Stimulated activated CD4-positive, alpha-beta T cell treated with anti-CD3 and anti-CD28 coated beads, Interleukin-1b, Interleukin-23, amount 100 ng/mL, for 24 hours (primary cell): ENCODE data around the gene OCLN.
"Not testable (repeated sequence)": the region's sequence is repeated elsewhere in the genome, so short reads cannot be mapped to it uniquely, and the experiment has no call there.

Source experiments
- DNase-seq, 4 experiments: peaks; one replicate each; pipeline ENCODE4 v3.0.0-alpha.2; 2020; ENCODE audit warnings: low read depth in 4 of 4, low spot score in 1 of 4

The OCLN gene

DNA sequence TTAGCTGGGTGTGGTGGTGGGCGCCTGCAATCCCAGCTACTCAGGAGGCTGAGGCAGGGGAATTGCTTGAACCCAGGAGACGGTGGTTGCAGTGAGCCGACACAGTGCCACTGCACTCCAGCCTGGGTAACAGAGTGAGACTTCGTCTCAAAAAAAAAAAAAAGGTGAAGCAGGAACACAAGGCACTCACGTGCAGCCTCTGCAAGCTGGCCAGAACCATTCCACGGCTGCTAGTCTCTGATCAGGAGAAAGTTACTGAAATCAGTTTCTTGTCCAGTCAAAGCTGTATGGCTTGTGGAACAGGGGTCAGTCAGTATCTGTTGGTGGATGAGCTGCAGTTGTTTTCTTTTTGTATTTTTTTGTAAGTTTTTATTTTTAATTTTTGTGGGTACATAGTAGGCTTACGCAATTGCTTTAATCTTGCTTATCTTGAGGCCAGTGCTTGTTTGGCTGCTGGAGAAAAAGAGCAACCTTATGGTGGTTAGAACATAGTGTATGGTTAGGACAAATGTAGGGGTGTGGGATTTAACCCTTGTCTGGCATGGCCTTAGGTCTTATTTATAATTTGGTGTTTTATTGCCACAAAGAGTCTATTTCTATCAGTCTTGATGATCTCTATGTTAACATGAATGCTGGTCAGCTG is 34.7 kb downstream of the OCLN start:
- no peak for DNase-seq

DNA sequence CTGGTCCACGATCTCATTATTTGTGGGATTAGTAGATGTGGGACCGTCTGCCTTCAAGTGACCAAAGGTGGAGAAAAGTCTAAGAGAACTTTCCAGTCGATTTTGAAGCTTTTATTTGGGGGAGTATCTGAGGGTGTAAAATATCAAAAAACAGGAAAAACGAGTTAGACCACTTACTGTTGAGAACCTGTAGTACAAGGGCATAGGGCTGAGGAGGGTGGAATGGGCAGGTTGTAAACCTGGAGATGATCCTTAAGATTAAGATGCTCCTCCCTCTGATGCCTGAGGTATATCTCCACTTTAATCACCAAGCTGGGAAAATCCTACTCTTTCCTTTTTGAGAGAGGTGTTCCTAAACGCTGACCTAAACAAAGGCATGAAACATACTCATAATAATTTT is 35.4 kb downstream of the OCLN start:
- no peak for DNase-seq

DNA sequence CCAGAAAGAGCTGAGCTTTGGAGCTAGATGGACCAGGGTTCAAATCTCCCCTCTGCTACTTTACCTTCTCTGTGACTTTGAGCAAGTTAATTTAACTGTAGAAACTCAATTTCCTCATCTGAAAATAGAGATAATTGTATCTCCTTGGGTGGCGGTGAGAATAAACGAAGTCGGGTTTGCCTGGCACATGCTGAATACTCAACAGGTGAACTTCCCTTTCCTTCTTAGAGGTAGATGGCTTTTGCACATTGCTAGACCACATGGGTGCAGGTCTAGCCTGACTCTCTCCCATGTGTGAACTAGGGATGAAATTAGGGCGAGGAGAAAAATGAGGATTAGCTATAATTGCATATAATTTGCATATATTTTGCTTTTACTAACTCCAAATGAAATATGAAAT is 36.0 kb downstream of the OCLN start:
- DNase-seq = no peak

DNA sequence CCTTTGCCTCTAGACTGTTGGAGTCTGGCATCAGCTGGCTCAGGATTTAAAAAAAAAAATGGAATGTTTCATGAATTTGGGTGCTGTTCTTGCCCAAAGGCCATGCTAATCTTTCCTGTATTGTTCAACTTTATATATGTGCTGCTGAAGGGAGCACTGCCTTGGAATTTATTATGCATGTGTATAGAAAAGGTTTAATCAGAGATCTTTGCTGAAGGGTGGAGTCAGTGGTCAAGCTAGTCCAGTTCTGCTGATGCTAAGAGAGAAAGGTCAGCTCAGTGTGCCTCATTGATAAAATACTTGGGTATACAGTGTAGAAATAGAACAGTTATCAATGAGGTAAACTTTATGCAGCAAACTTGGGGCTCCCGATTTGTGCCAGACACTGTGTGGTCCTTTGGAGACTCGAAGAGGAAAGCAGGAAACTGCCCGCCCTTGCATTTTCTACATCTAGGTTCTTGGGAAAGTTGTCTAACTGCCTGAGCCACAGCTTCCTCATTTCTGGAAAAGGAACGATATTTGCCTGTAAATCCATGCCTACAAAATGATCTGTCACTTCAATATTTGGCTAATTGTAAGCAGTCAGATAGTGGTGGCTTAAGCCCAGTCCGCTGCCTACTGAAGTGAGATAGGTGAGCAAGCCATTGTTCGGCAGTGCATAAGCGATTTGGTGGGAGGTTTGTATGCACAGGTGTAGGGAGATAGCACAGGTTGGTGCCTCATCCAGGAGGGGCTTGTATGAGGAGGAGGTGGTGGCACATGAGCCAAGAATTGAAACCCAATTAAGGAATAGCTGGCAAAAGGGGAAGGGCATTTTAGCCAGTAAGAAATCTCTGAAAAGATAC is 38.2 kb downstream of the OCLN start:
- DNase-seq = no peak

DNA sequence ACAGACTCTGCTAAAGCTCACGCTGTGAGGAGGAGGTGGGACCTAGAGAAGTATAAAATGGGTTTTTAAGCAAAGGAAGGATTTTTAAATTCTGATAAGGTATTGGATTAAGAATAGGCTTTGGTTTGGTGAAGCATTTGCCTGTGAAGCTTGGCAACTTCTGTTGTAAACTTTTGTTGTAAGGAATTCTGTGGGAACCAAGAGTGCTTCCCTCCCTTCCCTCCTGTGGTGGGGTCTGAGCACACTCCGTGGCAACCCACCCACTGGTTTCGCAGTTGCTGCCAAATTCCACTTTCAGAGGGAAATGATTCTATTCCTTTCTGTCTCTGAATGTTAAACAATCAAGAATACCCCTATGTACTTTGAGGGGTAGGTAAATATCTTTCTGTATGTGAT is 38.8 kb downstream of the OCLN start:
- no peak for DNase-seq

DNA sequence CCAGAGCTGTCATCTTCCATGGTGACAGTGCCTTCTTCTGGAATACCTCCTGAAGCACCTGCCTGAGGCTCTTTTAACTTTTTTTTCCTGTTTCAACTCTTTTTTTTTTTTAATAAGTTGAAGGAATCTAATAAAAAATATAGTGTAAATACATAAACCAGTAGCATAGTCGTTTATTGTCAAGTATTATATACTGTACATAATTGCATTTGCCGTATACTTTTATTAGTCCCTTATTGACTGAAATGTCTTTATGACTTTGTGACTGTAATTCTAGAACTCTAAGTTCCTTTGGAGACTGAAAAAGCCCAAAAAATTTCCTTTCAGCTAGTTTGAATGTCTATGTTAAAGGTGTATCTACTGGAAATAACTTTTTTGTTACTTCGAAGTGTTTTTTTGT is 45.3 kb downstream of the OCLN start:
- DNase-seq = not testable (repeated sequence)

DNA sequence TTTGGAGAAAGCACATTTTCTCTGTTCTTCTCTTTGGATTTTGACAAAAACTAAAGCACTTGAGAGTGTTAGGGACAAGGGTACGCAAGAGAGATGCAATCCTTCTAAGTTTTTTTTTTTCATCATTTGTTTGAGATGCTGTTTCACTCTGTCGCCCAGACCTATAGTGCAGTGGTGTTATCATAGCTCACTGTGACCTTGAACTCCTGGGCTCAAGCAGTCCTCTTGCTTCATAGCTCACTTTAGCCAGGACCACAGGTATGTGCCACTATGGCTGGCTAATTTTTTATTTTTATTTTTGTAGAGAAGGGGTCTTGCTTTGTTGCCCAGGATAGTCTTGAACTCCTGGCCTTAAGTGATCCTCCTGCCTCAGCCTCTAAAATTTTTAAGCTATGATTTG is 46.1 kb downstream of the OCLN start:
- DNase-seq = not testable (repeated sequence)

DNA sequence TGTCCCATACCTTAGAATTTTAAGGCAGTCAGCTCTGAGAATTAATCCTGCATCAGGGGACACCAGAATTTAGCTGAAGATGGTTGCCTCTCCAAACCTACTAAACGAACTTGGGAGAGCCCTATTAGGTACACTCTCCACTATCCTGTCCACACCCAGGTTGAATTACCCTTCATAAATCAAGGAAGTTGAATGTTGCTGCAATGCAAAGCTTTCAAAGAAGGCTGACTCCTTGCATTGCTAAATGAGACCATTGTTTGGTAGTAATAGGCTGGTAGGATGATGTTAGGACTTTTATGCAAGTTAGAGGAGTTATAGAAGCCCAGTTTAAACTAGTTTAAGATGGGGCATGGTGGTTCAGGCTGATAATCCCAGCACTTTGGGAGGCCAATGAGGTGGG is 48.8 kb downstream of the OCLN start:
- not testable (repeated sequence) for DNase-seq

DNA sequence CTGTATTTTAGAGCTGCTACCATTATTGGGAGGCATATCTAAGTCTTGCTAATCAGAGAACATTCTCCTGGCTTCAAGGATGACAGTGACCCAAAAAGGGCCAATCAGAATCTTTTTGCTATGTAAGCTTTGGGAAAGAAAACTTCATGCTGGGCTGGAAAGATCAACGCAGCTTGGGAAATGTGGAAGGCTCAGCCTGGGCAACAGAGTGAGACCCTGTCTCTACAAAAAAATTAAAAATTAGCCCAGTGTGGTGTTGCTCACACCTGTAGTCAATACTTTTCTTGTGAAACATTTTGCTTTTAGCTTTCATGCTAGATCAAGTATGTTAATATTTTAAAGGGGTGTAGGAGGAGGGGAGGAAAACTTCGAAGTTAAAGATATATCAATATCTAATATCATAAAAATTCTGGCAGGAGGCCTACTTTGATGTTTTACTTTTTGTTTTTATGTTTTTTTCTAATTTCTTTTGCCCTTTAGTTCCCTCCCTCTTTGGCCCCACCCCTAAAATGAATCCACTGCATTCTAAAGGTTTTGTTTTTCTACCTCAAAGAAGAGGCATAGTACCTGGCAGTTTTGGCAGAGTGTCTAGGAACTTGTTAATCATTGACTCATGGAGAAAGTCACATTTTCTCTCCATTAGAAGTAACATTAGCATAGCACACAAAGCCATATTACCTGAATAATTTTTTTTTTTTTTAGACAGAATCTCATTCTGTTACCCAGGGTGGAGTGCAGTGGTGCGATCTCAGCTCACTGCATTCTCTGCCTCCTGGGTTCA is 50.4 kb downstream of the OCLN start:
- DNase-seq = not testable (repeated sequence)

DNA sequence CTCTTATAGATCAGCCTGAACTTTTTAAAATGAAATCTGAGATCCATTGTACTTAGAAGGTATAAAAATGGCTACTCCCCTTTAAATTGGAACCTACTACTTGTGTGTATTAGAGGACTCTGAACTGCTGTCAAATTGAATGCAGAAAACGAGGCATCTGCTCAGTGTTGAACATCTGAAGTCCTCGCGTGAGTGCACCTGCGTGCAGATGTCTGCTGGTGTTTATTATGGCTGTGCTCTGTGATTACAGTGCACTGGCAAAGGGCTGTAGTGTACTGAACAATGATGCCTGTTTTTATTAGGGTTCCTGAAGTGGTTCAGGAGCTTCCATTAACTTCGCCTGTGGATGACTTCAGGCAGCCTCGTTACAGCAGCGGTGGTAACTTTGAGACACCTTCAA is 52.0 kb downstream of the OCLN start:
- not testable (repeated sequence) for DNase-seq

DNA sequence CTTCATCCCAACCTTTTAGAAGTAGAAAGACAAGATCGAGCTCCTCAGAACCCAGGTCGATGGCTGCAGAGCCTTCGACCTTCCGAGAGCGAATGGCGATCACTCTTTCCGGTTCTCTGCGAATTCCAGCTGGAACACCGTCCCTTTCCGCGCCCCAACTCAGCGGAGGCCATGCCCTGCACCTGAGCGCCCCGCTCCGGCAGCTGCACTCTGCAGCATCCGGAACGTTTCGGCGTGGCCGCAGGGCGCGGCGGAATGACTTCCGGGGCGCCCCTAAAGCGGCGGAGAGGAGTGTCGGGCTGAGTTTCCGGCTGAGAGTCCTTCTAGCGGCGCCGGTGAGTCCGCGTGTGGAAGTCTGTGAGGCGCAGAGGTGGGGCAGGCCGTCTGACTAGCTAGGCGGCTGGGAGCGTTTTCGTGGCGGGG is 67.3 kb downstream of the OCLN start, which contains the start of gene GTF2H2C:
Gene GTF2H2C (plus strand): TSS at position 284 of the 423 bp plus-strand sequence. CDS start 4,942 bp downstream, outside the sequence.
- DNase-seq = peak; percentile 24 to 56 (median 45)

DNA sequence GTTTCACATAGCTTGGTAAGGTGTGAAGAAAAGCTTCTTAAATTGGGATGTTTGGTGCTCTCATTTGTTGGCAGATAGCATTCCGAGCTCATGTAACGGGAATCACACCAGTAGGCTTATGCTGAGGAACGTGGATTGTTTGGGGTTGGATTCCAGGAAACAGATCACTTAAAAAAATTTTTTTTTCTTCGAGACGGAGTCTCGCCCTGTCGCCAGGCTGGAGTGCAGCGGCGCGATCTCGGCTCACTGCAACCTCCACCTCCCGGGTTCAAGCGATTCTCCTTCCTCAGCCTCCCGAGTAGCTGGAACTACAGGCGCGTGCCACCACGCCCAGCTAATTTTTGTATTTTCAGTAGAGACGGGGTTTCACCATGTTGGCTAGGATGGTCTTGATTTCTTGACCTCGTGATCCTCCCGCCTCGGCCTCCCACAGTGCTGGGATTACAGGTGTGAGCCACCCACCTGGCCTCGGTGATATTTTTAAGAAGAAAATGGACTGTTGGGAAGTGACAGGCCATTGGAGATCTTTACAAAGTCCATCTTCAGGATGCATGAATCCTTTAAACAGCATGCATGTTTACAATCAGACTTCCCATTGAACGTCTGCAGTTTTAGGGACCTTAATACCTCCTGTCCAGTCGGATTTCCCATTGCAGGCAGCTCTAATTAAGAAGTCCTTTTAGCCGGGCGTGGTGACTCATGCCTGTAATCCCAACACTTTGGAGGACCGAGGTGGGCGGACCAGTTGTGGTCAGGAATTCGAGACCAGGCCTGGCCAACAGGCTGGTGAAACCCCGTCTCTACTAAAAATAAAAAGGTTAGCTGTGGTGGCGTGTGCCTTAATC is 68.2 kb downstream of the OCLN start:
- not testable (repeated sequence) for DNase-seq

DNA sequence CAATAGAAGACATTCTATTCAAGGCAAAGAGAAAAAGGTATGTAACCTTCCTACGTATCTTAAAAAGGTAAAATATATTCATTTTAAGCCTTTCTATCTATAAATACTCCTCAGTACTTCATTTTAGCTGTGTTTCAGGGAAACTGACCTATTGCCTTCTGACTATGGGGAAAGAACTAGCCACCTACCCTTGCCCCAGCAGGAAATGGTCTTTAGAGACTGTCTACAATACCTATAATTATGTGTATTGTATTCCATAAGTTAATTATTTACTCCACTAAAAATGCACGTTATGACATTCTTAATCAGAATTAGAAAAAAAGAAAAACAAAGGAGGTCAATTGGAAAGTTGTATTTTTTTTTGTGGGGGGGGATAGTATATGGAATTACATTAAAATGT is 73.6 kb downstream of the OCLN start:
- DNase-seq = not testable (repeated sequence)

DNA sequence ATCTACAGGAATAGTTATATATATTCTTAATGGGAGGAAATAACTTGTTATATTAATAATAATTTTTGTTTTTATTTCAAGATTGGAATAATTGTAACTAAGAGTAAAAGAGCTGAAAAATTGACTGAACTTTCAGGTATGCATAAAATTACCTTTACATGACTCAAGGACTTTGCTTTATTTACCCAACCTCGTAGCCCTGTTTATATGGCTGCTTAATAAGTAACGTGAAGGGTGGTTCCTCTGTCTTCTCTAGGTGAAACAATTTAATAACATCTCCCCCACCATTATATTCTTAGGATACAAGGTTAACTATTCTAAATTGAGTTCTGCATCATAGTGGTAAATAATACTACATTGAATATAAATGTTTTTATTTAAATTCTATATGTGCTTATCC is 75.5 kb downstream of the OCLN start:
- DNase-seq = not testable (repeated sequence)

DNA sequence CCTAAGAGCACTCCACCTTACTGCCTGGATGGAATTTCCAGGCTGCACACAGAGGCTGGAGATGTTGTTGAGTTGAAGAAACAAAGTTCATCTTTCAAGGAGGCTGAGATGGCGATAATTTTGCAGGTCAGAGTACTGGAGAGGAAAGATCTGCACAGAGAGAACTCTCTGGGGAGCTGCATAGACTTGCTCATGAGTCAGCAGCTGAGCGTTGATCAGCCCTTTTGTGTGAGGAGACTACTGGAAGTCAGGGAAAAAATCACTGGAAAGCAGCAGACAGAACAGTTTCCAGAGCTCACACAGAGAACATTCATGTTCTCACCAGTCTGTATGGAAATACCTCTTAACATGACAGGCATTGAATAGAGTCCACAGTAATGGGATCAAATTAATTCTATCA is 90.8 kb downstream of the OCLN start:
- not testable (repeated sequence) for DNase-seq

DNA sequence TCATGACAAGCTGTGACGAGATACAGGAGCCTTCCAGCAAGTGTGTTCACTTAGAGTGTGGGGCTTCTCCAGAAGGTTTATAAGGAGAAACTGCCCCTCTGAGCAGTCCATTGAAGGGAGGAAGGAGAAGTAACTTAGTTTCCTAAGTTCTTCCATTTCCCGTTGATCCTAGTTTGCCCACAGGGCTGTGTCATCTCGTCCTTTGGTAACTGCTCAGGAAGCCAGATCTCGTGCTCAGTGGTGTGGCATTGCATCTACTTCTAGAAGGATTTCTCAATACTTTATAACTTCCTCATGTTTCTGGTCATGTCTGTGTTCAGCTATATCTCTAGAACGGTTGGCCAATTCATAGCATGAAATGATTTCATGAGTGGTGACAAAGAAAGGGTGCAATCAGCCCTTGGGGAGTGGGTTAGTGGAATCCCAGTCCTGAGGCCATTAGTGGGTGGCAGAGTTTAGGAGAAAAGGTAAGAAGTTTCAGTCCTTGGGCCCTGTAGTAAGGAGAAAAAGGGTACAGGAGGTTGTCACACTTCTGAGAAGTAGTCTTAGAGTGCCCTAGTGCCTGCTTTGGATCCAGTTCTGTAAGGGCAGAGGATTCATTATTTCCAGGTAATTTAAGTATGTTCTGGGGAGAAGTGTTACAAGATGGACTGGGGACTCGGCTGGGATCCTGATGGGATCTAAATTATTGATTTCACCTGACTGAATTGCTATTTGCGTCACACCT is 103.7 kb downstream of the OCLN start:
- not testable (repeated sequence) for DNase-seq

DNA sequence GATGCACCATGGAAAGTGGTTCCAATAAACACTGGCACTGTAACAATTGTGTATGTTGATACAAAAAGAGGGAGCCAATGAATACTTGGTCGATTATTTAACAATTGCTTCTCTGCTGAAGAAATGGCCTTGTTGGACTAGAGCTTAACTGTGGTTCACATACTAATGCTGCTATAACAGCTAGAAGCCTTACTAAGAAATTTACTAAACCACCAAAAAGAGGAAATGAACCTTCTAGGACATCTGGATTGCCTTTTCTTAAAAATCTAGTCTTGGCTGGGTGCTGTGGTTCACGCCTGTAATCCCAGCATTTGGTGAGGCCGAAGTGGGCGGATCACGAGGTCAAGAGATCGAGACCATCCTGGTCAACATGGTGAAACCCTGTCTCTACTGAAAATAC is 109.4 kb downstream of the OCLN start:
- not testable (repeated sequence) for DNase-seq

DNA sequence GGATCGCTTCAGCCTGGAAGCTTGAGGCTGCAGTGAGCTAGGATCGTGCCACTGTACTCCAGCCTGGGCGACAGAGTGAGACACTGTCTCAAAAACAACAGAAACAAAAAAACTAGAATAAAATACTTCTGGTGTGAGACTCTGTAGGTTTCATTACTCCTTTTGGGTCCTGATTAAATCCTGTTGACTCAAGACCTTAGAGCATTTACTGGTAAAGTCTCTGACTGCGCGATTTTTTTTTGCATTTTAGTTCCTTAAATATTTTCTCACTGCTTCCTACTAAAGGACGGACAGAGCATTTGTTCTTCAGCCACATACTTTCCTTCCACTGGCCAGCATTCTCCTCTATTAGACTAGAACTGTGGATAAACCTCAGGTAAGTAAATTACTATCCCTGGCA is 114.2 kb downstream of the OCLN start:
- not testable (repeated sequence) for DNase-seq
